NB4 (cell line): ENCODE measurements around the gene MAN2B2.

Source experiments
- MYC ChIP-seq: IDR thresholded peaks from 2 replicates; pipeline ENCODE4 v1.6.1; 2011; ENCODE audit warnings: low read depth, low read length
- POLR2A ChIP-seq: IDR thresholded peaks from 2 replicates; pipeline ENCODE4 v1.6.1; 2011; ENCODE audit warnings: mild to moderate bottlenecking; ENCODE audit not compliant: insufficient read length; ENCODE audit errors: extremely low read depth
- TF ChIP-seq, protein P1 (sequence below): IDR thresholded peaks from one replicate; pipeline ENCODE4 v1.5.1; 2012; ENCODE audit warnings: low read depth, low read length

DNA sequence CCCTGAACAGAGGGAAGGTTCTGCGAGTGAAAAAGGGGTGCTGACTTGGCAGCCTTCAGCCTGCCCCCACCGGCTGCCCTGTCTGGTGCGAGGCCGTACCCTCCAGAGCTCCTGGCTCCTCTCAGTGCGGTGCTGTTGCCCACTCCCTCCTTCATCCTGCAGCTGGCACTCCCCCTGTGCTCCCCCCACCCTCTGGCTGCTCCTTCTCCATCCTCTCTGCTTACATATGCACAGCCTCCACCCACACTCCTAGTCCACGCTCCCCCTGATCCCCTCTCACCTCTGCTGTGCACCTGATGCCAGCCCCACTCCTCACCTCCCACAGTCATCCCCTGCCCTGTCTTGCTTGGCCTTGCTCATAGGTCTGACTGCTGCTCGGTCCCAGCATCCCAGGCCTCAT lies 9.9 kb downstream of the MAN2B2 start:
- TF ChIP-seq, protein P1, sequence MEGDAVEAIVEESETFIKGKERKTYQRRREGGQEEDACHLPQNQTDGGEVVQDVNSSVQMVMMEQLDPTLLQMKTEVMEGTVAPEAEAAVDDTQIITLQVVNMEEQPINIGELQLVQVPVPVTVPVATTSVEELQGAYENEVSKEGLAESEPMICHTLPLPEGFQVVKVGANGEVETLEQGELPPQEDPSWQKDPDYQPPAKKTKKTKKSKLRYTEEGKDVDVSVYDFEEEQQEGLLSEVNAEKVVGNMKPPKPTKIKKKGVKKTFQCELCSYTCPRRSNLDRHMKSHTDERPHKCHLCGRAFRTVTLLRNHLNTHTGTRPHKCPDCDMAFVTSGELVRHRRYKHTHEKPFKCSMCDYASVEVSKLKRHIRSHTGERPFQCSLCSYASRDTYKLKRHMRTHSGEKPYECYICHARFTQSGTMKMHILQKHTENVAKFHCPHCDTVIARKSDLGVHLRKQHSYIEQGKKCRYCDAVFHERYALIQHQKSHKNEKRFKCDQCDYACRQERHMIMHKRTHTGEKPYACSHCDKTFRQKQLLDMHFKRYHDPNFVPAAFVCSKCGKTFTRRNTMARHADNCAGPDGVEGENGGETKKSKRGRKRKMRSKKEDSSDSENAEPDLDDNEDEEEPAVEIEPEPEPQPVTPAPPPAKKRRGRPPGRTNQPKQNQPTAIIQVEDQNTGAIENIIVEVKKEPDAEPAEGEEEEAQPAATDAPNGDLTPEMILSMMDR: no peak
- no peak for TF ChIP-seq POLR2A
- no peak for TF ChIP-seq MYC
